ENCODE results near the gene HSPB8. TPM values are rescaled to one million over a fixed set of nuclear protein-coding genes. Genes with fewer than 3 reads are reported as not detected.

The HSPB8 gene
- total RNA-seq, 1 donor = 2.9 TPM

- Histone ChIP-seq H3K36me3 (ENCODE audit: insufficient read depth, low read length) (no peaks in the 10 kb centered on the region), H3K27me3 (ENCODE audit: insufficient read depth, low read length) (no peaks in the 10 kb centered on the region), H3K4me3 (ENCODE audit: insufficient read depth, low read length) (no peak overlapping the region), H3K79me2 (ENCODE audit: insufficient read depth, low read length) (peaks cover 21% of the 10 kb centered on the region), H3K4me1 (ENCODE audit: insufficient read depth, low read length) (peaks cover 22% of the 10 kb centered on the region), H3K27ac (ENCODE audit: low read depth, low read length) (no peak overlapping the region), H3K9me3 (ENCODE audit: low read depth, low read length) (no peaks in the 10 kb centered on the region), H2AFZ (ENCODE audit: low read length) (no peak overlapping the region), H3K4me2 (ENCODE audit: insufficient read depth, low read length) (no peak overlapping the region), H4K20me1 (ENCODE audit: insufficient read depth, low read length) (no peaks in the 10 kb centered on the region)
- TF ChIP-seq, protein P1, sequence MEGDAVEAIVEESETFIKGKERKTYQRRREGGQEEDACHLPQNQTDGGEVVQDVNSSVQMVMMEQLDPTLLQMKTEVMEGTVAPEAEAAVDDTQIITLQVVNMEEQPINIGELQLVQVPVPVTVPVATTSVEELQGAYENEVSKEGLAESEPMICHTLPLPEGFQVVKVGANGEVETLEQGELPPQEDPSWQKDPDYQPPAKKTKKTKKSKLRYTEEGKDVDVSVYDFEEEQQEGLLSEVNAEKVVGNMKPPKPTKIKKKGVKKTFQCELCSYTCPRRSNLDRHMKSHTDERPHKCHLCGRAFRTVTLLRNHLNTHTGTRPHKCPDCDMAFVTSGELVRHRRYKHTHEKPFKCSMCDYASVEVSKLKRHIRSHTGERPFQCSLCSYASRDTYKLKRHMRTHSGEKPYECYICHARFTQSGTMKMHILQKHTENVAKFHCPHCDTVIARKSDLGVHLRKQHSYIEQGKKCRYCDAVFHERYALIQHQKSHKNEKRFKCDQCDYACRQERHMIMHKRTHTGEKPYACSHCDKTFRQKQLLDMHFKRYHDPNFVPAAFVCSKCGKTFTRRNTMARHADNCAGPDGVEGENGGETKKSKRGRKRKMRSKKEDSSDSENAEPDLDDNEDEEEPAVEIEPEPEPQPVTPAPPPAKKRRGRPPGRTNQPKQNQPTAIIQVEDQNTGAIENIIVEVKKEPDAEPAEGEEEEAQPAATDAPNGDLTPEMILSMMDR (IDR thresholded peaks at IDR 0.05; ENCODE audit: extremely low read depth, low read depth, low read length) = no peak
- DNase-seq (ENCODE audit: insufficient read length, low spot score, missing footprints) = no peak
Measured at GRCh38 chr12:119183942-119184695, 5.4 kb downstream of the HSPB8 start.

DNA sequence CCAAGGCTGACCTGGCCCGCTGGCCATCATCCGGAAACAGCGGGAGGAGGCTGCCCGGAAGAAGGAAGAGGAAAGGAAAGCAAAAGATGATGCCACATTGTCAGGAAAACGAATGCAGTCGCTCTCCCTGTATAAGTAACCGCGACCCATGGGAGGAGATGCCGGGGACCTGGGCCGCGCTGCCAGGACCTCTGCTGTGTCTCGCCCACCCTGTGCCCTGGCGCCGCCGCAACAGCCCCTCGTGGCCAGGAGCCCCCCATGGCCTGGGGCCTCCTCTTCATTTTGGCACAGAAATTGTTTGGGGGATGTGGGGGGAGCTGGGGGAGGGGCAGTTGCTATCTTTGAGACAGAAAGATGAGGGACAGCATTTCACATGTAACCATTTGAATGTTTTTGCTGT is 16.5 kb downstream of the HSPB8 start:
- no peak for DNase-seq (ENCODE audit: insufficient read length, low spot score, missing footprints)
- H3K79me2 ChIP-seq (ENCODE audit: insufficient read depth, low read length) = no peaks in the 10 kb centered on the region
- no peak overlapping the region for H3K4me2 ChIP-seq (ENCODE audit: insufficient read depth, low read length)
- H2AFZ ChIP-seq (ENCODE audit: low read length) = no peak overlapping the region
- no peaks in the 10 kb centered on the region for H3K27me3 ChIP-seq (ENCODE audit: insufficient read depth, low read length)
- TF ChIP-seq, protein P1 (IDR thresholded peaks at IDR 0.05; ENCODE audit: extremely low read depth, low read depth, low read length) = no peak
- H3K4me1 ChIP-seq (ENCODE audit: insufficient read depth, low read length) = no peaks in the 10 kb centered on the region
- H3K36me3 ChIP-seq (ENCODE audit: insufficient read depth, low read length) = peaks cover 8% of the 10 kb centered on the region
- H3K4me3 ChIP-seq (ENCODE audit: insufficient read depth, low read length) = no peak overlapping the region
- no peaks in the 10 kb centered on the region for H3K9me3 ChIP-seq (ENCODE audit: low read depth, low read length)
- no peak overlapping the region for H3K27ac ChIP-seq (ENCODE audit: low read depth, low read length)
- H4K20me1 ChIP-seq (ENCODE audit: insufficient read depth, low read length) = no peaks in the 10 kb centered on the region

- Histone ChIP-seq H3K4me1 (ENCODE audit: insufficient read depth, low read length) (no peaks in the 10 kb centered on the region), H2AFZ (ENCODE audit: low read length) (no peak overlapping the region), H3K27ac (ENCODE audit: low read depth, low read length) (no peak overlapping the region), H3K4me2 (ENCODE audit: insufficient read depth, low read length) (no peak overlapping the region), H3K27me3 (ENCODE audit: insufficient read depth, low read length) (no peaks in the 10 kb centered on the region), H3K79me2 (ENCODE audit: insufficient read depth, low read length) (no peaks in the 10 kb centered on the region), H3K36me3 (ENCODE audit: insufficient read depth, low read length) (peaks cover 8% of the 10 kb centered on the region), H3K9me3 (ENCODE audit: low read depth, low read length) (no peaks in the 10 kb centered on the region), H3K4me3 (ENCODE audit: insufficient read depth, low read length) (no peak overlapping the region), H4K20me1 (ENCODE audit: insufficient read depth, low read length) (no peaks in the 10 kb centered on the region)
- TF ChIP-seq, protein P1 (IDR thresholded peaks at IDR 0.05; ENCODE audit: extremely low read depth, low read depth, low read length) = no peak
- no peak for DNase-seq (ENCODE audit: insufficient read length, low spot score, missing footprints)
Measured at GRCh38 chr12:119198440-119198839, 19.7 kb downstream of the HSPB8 start.

DNA sequence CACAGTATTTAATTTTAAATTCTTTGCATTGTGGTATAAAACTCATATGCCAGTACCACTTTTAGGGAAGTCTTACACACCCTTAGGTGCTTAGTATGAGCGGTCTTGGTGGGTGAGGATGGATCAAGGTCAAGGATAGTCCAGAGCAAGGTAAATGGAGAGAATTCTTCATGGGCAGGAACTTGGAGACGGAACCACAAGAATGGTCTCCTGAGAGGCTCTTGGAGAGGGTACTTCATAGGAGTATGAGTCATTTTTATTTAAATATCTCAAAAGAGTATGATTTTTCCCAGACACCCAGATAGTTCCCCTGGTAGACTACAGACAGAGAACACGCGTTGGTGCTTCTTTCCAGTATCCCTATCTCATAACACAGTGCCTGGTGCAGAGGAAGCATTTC is 21.9 kb downstream of the HSPB8 start:
- Histone ChIP-seq H3K36me3 (ENCODE audit: insufficient read depth, low read length) (no peaks in the 10 kb centered on the region), H3K4me2 (ENCODE audit: insufficient read depth, low read length) (no peak overlapping the region), H3K79me2 (ENCODE audit: insufficient read depth, low read length) (no peaks in the 10 kb centered on the region), H3K27me3 (ENCODE audit: insufficient read depth, low read length) (no peaks in the 10 kb centered on the region), H3K9me3 (ENCODE audit: low read depth, low read length) (no peaks in the 10 kb centered on the region), H3K4me3 (ENCODE audit: insufficient read depth, low read length) (no peak overlapping the region), H3K4me1 (ENCODE audit: insufficient read depth, low read length) (no peaks in the 10 kb centered on the region), H3K27ac (ENCODE audit: low read depth, low read length) (no peak overlapping the region), H4K20me1 (ENCODE audit: insufficient read depth, low read length) (no peaks in the 10 kb centered on the region), H2AFZ (ENCODE audit: low read length) (no peak overlapping the region)
- DNase-seq (ENCODE audit: insufficient read length, low spot score, missing footprints) = no peak
- TF ChIP-seq, protein P1 (IDR thresholded peaks at IDR 0.05; ENCODE audit: extremely low read depth, low read depth, low read length) = no peak

Measured in osteoblast (primary cell).